ENCODE results near the gene ZNF616. TPM values are rescaled to one million over a fixed set of nuclear protein-coding genes. Genes with fewer than 3 reads are reported as not detected.
A peak's percentile ranks its signal among the peaks of the same experiment; 100 is the strongest.

ZNF616 gene
- total and polyA plus RNA-seq, 2 experiments from 2014 or later, result 13.3 to 28.3 TPM

DNA sequence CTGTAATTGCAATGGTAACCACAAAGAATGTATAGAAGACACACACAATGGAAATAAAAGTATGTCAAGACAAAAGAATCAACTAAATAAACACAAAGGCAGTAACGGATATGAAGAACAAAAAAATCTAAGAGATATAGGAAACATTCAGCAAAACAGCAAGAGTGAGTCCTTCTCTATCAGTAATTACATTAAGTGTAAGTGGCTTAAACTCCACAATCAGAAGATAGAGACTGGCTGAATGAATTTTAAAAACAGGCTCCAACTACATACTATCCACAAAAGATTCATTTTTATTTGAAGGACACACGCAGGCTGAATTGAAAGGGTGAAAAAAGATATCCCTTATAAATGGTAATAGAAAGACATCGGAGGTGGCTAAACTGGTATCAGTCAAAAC, 19.5 kb downstream of the ZNF616 start:
- Mint-ChIP-seq H3K27me3 (ENCODE audit: insufficient read depth, low read depth, poor library complexity) (peaks cover 5% of the 10 kb centered on the region), H3K36me3 (ENCODE audit: low read depth) (peaks cover 99% of the 10 kb centered on the region), H3K27ac (no peak overlapping the region), H3K9me3 (peaks cover 94% of the 10 kb centered on the region), H3K4me3 (no peak overlapping the region), H3K4me1 (no peaks in the 10 kb centered on the region)
- H2AFZ ChIP-seq, result no peak overlapping the region
- no peak for ATAC-seq
- H3K4me3 ChIP-seq, result no peak overlapping the region
- no peak overlapping the region for H3K4me2 ChIP-seq
- H3K79me2 ChIP-seq (replicated peaks; ENCODE audit: insufficient read depth), result peaks cover 48% of the 10 kb centered on the region
- H3F3A ChIP-seq (replicated peaks; ENCODE audit: low read depth), result 0 out of 2 replicates have a peak, but pooled peaks cover 7% of the 10 kb centered on the region
- no peak for TF ChIP-seq EZH2 (IDR thresholded peaks at IDR 0.05; ENCODE audit: low read depth, unreplicated experiment)
- H3K27ac ChIP-seq (ENCODE audit: low read depth), result no peak overlapping the region
- no peaks in the 10 kb centered on the region for H3K9me2 ChIP-seq (ENCODE audit: insufficient read depth)
- no peaks in the 10 kb centered on the region for H3K27me3 ChIP-seq (ENCODE audit: insufficient read depth)
- no peak for DNase-seq (ENCODE audit: low spot score)
- H4K20me1 ChIP-seq (replicated peaks; ENCODE audit: insufficient read depth), result no peaks in the 10 kb centered on the region
- H3K4me1 ChIP-seq (ENCODE audit: insufficient read depth), result no peaks in the 10 kb centered on the region
- H3K36me3 ChIP-seq (ENCODE audit: insufficient read depth), result peaks cover 95% of the 10 kb centered on the region

DNA sequence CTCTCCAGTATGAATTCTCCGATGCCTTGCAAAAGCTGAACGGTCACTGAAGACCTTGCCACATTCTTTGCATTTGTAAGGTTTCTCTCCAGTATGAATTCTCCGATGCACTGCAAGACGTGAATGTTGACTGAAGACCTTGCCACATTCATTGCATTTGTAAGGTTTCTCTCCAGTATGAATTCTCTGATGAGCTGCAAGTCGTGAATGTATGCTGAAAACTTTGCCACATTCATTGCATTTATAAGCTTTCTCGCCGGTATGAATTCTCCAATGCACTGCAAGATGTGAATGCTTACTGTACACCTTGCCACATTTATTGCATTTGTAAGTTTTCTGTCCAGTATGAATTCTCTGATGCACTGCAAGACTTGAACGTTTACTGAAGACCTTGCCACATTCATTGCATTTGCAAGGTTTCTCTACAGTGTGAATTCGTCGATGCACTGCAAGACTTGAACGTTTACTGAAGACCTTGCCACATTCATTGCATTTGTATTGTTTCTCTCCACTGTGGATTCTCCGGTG, 24.1 kb downstream of the ZNF616 start:
- H3F3A ChIP-seq (replicated peaks; ENCODE audit: low read depth), result 0 out of 2 replicates have a peak, but pooled peaks cover 8% of the 10 kb centered on the region
- Mint-ChIP-seq H3K4me3 (no peak overlapping the region), H3K36me3 (ENCODE audit: low read depth) (peaks cover 95% of the 10 kb centered on the region), H3K4me1 (no peaks in the 10 kb centered on the region), H3K27me3 (ENCODE audit: insufficient read depth, low read depth, poor library complexity) (peaks cover 3% of the 10 kb centered on the region), H3K27ac (no peak overlapping the region), H3K9me3 (peaks cover 98% of the 10 kb centered on the region)
- H3K36me3 ChIP-seq (ENCODE audit: insufficient read depth), result peaks cover 78% of the 10 kb centered on the region
- ATAC-seq, result no peak
- peak overlapping the region; percentile 29; the same call in 1 of the 2 replicates for H3K4me3 ChIP-seq
- H3K9me2 ChIP-seq (ENCODE audit: insufficient read depth), result no peaks in the 10 kb centered on the region
- H3K27ac ChIP-seq (ENCODE audit: low read depth), result no peak overlapping the region
- H3K4me1 ChIP-seq (ENCODE audit: insufficient read depth), result no peaks in the 10 kb centered on the region
- no peaks in the 10 kb centered on the region for H4K20me1 ChIP-seq (replicated peaks; ENCODE audit: insufficient read depth)
- no peak for TF ChIP-seq CREB1 (CRISPR knock-in tag; IDR thresholded peaks at IDR 0.05; ENCODE audit: low read depth)
- TF ChIP-seq, protein P1, sequence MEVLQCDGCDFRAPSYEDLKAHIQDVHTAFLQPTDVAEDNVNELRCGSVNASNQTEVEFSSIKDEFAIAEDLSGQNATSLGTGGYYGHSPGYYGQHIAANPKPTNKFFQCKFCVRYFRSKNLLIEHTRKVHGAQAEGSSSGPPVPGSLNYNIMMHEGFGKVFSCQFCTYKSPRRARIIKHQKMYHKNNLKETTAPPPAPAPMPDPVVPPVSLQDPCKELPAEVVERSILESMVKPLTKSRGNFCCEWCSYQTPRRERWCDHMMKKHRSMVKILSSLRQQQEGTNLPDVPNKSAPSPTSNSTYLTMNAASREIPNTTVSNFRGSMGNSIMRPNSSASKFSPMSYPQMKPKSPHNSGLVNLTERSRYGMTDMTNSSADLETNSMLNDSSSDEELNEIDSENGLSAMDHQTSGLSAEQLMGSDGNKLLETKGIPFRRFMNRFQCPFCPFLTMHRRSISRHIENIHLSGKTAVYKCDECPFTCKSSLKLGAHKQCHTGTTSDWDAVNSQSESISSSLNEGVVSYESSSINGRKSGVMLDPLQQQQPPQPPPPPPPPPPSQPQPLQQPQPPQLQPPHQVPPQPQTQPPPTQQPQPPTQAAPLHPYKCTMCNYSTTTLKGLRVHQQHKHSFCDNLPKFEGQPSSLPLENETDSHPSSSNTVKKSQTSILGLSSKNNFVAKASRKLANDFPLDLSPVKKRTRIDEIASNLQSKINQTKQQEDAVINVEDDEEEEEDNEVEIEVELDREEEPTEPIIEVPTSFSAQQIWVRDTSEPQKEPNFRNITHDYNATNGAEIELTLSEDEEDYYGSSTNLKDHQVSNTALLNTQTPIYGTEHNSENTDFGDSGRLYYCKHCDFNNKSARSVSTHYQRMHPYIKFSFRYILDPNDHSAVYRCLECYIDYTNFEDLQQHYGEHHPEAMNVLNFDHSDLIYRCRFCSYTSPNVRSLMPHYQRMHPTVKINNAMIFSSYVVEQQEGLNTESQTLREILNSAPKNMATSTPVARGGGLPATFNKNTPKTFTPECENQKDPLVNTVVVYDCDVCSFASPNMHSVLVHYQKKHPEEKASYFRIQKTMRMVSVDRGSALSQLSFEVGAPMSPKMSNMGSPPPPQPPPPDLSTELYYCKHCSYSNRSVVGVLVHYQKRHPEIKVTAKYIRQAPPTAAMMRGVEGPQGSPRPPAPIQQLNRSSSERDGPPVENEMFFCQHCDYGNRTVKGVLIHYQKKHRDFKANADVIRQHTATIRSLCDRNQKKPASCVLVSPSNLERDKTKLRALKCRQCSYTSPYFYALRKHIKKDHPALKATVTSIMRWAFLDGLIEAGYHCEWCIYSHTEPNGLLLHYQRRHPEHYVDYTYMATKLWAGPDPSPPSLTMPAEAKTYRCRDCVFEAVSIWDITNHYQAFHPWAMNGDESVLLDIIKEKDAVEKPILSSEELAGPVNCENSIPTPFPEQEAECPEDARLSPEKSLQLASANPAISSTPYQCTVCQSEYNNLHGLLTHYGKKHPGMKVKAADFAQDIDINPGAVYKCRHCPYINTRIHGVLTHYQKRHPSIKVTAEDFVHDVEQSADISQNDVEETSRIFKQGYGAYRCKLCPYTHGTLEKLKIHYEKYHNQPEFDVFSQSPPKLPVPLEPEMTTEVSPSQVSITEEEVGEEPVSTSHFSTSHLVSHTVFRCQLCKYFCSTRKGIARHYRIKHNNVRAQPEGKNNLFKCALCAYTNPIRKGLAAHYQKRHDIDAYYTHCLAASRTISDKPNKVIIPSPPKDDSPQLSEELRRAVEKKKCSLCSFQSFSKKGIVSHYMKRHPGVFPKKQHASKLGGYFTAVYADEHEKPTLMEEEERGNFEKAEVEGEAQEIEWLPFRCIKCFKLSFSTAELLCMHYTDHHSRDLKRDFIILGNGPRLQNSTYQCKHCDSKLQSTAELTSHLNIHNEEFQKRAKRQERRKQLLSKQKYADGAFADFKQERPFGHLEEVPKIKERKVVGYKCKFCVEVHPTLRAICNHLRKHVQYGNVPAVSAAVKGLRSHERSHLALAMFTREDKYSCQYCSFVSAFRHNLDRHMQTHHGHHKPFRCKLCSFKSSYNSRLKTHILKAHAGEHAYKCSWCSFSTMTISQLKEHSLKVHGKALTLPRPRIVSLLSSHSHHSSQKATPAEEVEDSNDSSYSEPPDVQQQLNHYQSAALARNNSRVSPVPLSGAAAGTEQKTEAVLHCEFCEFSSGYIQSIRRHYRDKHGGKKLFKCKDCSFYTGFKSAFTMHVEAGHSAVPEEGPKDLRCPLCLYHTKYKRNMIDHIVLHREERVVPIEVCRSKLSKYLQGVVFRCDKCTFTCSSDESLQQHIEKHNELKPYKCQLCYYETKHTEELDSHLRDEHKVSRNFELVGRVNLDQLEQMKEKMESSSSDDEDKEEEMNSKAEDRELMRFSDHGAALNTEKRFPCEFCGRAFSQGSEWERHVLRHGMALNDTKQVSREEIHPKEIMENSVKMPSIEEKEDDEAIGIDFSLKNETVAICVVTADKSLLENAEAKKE (CRISPR knock-in tag; IDR thresholded peaks at IDR 0.05), result no peak
- H3K79me2 ChIP-seq (replicated peaks; ENCODE audit: insufficient read depth), result peaks cover 16% of the 10 kb centered on the region
- no peak for DNase-seq (ENCODE audit: low spot score)
- no peak overlapping the region for H3K4me2 ChIP-seq
- H3K27me3 ChIP-seq (ENCODE audit: insufficient read depth), result no peaks in the 10 kb centered on the region
- no peak overlapping the region for H2AFZ ChIP-seq
